ENCODE data around the gene ADAM12.

Gene ADAM12

DNA sequence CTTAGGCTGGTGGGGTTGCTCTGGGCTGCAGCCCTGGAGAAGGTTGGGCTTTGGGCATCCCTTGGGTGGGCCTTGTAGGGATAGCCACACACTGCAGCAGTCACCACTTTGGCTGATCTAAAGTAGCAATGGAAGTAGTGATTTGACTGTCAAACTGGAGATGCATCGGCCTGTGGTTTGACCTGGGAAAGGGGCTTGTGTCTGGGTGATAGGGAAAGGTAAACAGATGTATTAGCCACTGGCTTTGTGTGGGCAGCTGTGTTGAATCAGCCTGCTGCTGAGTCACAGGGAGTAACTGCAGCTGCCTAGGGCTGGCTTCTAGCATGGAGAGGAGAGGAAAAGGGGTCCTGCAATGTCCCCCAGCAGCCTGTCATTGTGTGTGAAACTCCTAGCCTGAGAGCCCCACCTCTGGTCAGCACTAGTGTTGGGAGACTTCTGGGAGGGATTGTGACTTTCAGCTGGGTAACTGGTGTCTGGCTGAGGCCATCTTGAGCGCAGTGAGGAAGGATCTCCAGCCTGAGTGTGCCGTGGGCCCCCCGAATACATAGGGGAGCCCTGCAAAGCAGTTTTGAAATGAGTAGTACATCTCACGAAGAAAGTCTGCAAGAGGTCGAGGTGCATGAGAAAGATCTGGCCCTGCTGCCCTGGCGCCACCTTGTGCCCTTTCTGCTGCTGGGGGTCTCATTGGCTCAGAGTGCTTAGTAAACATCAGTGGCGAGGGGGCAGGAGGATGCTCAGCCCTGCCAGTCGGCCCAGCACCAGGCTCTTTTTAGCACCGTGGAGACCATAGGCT is 374.6 kb downstream of the ADAM12 start:
- no peak for DNase-seq (ENCODE audit: low spot score)

DNA sequence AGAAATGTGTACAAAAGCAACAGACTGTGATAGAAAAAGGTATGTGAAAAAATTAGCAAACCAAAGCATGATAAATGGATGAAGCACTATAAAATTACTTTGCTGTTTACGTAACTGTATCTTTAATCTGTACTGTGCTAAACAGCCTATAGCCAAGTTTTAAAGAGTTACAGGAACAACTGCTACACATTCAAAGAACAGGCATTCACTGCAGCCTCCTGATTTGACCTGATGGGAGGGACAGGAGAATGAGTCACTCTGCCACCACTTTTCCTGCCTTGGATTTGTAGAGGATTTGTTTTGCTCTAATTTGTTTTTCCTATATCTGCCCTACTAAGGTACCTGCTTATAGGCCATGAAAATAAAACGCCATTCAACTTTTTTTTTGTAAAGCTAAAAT is 375.8 kb downstream of the ADAM12 start:
- DNase-seq (ENCODE audit: low spot score) = no peak

DNA sequence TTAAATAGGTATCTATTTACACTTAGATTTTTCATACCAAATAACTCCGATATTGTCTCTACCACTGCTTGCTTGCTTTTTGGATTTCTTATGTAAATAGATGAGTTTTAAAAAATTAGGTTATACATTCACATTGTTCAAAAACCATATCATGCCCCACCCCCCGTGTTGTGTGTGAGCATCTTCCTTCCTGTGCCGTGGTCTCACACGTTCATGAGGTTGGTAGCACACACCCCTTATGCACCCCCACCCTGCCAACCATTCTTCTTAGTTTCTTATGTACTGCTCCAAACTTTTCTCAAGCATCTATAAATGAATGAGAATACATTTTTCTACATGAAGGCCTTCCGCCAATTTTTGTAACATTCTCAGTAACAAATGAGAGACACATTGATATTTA is 376.3 kb downstream of the ADAM12 start:
- DNase-seq (ENCODE audit: low spot score) = no peak

DNA sequence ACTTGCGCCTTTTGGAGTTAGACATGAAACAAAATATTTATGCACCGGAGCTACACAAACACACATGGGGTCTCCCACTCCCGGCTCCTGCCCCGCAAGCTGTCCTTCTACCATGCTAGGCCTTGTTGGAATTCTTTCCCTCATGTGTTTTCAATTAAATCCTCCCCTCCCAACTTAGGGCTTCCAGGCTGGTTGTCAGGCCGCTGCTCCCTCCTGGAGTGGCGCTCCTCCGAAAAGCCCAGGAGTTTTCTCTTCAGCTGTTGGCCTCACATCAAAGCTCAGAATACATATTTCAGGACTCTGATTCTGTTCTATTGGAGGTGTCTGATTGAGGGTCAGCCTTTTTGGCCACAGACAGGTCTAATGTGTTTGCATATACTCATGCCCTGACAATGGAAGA is 378.6 kb downstream of the ADAM12 start:
- no peak for DNase-seq (ENCODE audit: low spot score)

DNA sequence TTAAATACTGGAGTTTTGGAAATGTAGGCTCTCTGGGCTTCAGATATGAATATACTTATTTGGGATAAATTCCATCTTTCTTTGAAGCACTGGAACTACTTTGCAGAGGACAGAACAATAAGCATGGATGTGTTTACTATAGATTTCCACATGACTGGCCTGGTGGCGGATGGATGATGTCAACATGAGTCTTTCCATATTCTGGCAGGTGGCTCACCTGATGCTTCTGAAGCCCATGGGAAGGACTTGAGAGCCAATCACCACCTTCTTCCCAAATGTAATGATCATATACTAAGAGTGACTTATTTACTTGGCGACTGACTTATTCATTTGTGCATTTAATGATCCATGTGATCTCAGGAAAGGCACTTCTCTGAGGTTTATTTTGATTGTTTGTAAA is 381.4 kb downstream of the ADAM12 start:
- no peak for DNase-seq (ENCODE audit: low spot score)

DNA sequence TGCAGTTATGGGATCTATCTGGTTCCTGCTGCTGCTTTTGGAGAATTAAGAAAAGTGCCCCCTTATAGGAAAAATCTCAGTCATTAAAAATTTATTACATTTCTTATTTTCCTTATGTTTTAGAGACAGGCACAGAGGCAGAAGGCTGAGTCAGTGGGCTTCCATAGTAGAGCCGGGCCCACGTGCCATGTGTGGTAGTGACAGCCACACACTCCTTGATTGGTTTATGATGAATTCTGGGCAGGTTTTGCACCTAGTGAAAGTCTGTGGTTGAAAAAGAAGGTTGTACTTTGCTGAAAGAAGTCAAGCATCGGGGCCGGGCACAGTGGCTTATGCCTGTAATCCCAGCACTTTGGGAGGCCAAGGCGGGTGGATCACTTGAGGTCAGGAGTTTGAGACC is 382.0 kb downstream of the ADAM12 start:
- DNase-seq (ENCODE audit: low spot score) = no peak

DNA sequence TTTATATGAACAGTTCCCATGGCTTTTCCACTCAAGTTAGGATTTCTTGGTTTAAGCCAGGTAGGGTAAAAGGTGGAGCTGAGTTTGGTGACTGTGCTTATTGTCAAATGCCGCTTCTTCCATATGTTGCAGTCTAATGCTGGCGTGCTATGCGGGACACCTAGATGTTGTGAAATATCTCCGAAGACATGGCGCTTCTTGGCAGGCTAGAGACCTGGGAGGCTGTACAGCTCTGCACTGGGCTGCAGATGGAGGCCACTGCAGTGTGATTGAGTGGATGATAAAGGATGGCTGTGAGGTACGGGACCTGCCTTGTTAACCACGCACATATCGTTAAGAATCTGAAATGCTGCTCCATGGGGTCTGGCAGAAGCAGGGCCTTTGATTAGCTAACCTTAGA is 383.5 kb downstream of the ADAM12 start:
- no peak for DNase-seq (ENCODE audit: low spot score)

DNA sequence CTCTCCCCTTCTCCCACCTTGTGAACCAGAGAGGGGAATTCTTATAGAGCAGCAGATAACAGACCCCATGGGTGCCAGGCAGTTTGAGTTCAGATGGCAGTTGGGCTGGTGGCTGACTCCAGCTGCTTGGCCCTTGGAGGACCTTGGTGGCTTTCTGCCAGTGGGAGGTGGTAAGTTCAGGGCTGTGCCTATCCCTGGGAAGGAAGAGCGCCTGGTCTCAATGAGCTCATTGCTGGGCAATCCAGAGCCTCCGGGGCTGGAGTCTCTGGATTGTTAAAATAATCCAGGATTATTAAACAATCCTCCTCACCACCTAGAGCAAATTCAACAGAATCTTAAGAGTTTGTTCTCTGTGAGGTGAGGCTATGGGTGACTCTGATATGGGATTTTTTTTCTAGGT is 386.7 kb downstream of the ADAM12 start:
- DNase-seq (ENCODE audit: low spot score) = no peak

DNA sequence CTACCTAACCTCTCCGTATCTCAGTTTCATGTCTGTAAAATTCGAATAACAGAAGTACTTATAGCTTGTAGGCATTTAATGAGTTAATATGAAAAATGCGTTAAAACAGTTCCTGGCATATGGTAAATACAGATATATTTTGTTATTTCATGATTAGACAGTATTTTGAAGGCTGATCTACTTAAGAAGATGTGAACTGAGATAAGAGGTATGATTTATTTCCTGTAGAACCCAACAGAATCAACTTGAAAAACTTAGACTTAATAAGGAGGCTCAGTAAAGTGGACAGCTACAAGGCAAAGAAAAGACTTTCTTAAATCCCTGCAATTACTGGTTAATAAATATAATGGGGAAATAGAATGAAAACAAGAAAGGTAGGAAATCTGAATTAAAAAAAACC is 388.6 kb downstream of the ADAM12 start:
- DNase-seq (ENCODE audit: low spot score) = no peak

DNA sequence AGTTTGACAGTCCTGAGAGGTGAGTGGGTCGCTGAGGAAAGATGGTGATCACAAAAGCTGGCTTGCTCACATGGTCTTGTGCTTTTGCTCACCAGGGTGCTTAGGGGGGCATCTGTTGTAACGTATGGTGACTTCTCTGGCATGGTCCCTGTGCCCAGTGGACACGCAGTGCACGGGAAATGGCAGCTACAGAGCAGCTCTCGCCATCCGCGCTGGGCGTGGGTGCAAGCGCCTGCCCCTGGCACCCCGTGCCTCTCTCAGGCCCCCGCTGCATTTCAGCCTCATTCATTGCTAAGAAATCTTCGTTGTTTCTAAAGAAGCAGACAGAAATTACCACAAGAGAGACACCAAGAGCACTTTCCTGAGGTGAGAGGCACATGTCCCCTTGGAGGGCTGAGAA is 390.7 kb downstream of the ADAM12 start:
- DNase-seq (ENCODE audit: low spot score) = no peak

DNA sequence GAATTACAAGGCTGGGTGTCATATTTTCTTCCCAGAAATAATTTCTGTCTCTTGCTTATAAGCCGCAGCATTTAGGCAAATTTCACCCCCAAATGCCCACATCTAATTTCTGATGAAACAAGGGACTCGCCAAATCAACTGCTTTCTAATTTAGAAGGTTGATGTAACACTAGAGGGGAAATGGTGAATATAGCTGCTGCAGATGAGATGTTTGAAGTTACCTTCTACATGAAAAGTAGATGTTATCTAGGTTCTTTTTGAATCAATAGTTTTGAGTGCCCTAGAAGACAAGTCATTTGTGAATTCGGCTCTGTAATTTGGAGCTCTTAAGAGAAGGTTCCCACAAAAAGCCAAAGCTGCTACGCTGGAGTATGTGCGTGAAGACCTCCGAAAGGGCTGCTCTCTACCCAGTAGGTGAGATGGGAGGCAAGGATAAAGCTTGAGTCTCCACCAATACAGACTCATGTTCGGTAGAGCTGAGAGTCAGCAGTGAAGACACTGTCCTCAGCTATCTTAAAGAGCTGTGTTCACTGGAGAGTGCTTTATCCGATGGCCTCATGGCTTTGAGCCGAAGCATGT is 392.5 kb downstream of the ADAM12 start:
- DNase-seq (ENCODE audit: low spot score) = no peak

DNA sequence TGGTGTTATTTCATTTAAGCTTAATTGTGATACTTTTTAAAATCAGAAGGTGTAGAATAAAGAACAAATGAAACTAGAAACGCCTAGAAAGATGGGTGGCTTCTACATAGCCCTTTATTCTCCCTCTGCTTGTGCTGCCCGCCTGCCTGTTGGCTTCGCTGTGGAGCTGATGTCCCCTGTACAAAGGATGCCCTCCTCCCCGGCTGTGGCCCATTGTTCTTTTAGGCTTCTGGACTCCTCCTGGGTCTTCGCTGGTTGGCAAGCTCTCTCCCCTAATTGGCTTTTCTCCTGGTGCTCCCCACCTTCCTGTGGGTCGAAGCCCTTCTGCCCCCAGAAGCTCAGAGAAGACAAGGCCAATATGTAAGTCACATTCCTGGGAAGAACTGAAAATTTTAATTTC is 393.7 kb downstream of the ADAM12 start:
- no peak for DNase-seq (ENCODE audit: low spot score)

DNA sequence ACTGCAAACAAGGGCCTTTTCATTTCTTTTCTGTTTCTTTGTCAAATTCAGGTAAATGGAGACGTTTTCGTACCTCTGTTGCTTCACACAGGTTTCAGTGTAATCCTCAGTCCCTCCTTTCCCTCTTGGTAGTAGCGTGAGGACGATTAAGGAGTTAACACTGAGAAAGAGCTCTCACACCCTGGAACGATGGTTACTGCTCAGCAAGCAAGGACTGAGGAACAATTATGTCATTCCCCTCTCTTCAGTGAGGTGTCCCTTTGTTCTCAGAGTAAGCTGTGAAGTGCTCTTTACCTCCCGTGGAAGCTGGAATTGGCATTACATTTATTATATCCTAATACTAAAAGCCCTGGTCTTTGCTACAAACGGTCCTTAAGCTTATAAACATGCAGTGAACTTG is 396.0 kb downstream of the ADAM12 start:
- DNase-seq (ENCODE audit: low spot score) = no peak

DNA sequence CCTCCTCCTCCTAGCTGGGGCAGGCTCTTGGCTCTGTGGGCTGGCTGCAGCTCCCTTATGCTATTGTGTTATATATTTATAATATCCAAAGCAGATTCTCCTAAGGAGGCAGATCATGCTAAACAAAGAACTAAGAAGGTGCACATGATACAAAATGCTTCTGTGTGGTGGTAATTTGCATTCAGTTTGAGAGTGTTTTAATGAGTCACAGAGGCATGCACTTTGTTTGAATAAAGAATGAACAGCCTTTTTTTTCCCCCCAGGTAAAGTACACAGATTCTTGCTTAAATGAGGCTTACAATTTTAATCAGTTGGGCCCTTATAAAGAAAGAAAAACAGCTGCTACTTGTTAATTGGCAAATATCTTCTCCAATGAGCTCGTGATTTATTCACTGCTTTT is 396.9 kb downstream of the ADAM12 start:
- no peak for DNase-seq (ENCODE audit: low spot score)

DNA sequence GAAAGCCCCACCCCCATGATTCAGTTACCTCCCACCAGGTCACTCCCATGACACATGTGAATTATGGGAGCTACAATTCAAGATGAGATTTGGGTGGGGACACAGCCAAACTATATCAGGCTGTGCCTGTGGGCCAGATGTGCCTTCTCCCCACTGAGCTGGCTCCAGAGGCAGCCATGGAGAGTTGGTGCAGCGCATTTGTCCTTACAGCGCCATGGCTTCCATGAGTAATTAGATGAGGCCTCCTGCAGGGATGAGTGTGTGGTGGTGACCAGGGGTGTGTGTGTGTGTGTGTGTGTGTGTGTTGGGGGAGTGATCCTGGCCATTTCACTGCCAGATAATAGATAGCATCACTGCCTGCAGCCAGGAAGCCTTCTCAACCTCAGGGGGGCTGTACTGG is 397.3 kb downstream of the ADAM12 start:
- no peak for DNase-seq (ENCODE audit: low spot score)

DNA sequence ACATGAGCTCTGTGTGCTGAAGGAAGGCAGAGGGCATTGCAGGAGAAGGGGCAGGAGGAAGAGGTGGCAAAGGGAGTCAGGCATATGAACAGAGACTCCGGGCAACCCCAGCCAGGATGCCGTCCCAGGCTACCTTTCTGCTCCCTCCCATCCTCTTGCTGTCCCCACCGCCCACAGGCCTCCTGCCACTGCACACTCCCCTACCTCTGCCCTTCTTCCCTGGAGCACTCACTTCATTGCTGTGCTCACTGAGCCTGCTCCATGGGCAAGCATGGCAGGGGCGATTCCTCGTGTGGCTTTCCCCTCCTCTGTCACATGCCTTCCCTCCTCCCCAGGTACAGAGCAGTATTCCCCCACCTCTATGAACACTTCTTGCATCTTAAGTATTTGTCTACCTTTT is 398.5 kb downstream of the ADAM12 start:
- DNase-seq (ENCODE audit: low spot score) = no peak

DNA sequence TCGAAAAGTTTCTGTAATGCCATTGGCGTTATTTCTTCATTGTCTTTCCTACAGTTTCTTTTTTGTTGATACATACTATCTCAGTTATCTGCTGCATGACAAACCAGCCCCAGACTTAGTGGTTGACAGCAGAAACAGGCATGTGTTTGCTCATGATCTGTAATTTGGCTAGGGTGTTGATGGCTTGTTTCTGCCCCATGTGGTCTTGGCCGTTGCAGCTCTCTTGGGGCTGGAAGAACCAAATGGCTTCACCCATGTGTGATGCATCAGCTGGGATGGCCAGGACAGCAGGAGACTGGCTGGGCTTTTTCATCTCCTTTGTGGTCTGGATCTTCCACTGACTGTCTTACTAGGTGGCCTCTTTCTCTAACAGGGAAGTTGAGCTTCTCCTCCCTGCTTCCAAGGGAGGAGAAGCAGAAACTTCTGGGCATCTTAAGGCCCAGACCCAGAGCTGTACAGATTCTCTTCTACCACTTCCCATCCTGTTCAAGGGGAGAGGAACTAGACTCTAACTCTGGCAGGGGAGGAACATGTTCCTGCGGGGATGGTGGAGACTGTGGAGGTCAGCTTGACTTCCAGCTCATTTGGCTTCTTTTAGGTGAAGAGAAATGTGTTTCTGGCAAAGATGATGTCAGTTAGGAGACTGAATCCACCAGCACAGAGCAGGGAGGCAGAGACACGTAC is 402.6 kb downstream of the ADAM12 start:
- no peak for DNase-seq (ENCODE audit: low spot score)

DNA sequence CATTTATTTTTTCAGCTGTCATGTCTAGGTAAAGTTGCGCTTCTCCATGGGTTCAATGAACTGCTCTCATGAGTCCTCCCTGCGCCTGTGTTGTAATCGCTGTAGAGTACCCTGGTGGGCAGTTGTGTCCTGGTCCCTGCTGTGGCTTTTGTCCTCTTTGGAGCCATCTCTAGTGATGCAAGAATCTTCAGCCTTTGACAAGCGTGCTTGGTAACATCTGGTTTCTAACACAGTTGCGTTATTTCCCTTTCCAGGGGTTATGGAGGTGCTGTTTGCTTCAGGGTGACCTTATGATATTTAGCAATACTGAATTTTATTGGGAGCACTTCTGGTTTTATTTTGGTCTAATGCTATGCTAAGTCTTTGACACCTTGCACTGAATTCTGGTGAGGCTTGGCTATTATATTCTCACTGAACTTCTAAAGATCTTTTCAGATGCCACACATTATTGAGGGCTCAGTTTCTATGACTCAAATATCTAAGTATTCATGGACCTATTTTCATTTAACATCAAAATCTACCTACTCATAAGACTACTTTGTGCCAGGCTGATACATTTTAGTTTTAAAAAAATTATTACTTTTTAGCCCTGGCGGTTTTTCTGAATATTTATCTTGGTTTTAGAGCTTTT is 403.3 kb downstream of the ADAM12 start:
- no peak for DNase-seq (ENCODE audit: low spot score)

DNA sequence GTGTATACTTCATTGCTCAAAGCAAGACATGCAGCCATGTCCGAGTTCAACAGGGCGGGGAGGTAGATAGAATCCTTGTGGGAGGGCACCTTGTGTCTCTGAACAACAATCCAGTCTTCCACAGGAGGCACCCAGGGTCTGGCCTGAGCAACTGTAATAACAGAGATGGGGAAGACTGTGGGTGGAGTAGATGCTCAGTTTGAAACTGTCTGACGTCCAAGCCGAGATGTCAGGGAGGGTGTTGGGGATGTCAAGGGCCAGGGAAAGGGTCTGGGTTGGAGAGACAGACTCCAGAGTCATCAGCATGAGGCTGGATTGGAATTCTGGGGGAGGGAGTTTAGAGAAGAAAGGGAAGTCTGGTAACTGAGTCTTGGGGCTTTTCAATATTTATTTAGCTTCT is 403.9 kb downstream of the ADAM12 start:
- DNase-seq (ENCODE audit: low spot score) = no peak

DNA sequence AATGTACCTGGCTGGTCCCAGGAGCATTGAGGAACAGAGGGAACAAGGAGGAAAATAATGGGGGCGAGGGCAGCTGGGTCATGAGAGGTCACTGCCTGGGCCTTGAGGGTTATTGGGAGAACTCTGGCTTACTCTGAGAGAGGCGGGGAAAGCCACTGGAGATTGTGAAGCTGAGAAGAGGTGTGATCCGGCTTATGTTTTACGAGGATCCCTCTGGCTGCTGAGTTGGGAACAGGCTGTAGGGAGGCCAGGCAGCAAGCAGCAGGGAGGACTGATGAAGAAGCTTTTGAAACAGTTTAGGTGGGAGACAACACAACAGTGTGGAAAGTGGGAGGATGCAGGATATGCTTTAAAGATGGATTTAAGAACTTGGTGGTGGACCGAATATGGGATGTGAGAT is 404.6 kb downstream of the ADAM12 start:
- DNase-seq (ENCODE audit: low spot score) = no peak

DNA sequence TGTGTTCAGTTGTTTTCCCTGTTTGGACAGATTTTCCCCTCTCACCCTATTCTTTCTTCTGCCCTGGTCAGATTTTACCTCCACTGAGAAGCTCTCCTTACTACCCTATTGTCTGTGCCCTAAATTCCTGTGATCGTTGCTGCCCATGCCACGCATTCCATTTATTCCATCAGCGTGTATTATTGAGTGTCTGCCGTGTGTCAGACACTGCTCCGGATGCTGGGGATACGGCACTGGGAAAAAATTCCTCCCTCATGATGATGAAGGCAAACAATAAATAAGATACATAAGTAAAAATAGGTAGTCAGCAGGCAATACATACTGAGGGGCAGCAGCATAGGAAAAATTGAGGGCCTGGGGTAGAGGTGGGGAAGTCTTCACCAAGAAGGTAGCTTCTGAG is 405.1 kb downstream of the ADAM12 start:
- DNase-seq (ENCODE audit: low spot score) = no peak

DNA sequence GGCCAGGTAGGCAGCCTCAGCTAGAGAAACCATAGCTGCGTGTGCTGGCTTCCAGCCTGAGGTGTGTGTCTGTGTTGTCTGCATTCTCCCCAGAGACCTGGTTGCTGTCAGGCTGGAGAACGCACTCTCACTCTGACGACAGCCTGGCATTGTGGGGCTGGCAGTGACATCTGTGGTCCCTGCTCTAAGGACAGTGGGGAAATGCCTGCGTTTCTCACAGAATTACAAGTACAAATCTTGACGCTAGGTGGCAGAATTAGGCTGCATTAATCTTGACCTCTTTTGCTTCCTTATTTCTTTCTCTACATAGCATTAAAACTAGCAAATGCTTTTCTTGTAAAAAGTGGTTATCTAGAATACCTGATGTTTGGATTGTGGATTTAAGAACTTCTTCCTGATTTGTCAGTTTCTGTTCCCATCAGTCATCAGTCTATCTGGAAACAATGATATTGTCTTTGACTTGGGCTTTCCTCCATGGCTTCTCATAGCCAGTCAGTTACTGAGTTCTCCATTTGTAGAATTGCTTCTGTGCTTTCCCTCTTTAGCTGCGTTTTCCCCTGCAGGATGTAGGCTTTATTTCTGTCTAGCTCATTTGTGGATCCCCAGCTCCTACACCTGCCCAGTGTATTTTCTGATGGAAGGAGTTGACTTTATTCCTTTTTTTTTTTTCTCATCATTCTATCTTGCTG is 405.9 kb downstream of the ADAM12 start:
- DNase-seq (ENCODE audit: low spot score) = peak; percentile 53
